MCF 10A (cell line): ENCODE data around the gene ARHGEF25. TPM values are rescaled to one million over a fixed set of nuclear protein-coding genes. Genes with fewer than 3 reads are reported as not detected.

Experiments used
- BruUV-seq: library from RNA; stranded (reverse); fragments of 400-500 nt; replicated peaks from 2 replicates; lab custom pipeline; 2021; lab: Mats Ljungman, UMichigan
- CTCF ChIA-PET: fragments of 300-600 bp; sonication (Branson Sonifier 250); formaldehyde crosslinking; extraction: SDS; loops from one replicate; lab custom pipeline; 2021; ENCODE audit warnings: antibody characterized with exemption, inconsistent platforms; lab: Yijun Ruan, JAX
- POLR2A ChIA-PET: fragments of 300-600, 350-650 bp; sonication (Branson Sonifier 250); formaldehyde crosslinking; extraction: SDS; loops from one replicate; lab custom pipeline; 2020; ENCODE audit warnings: antibody characterized with exemption, inconsistent platforms; lab: Yijun Ruan, JAX
- DNase-seq: peaks from one replicate; pipeline ENCODE4 v3.0.0-alpha.2; 2018; ENCODE audit not compliant: unreplicated experiment
- H3K27ac Mint-ChIP-seq: one replicate; pipeline ENCODE4 v1.8.0; 2022; ENCODE audit warnings: mild to moderate bottlenecking, low read depth, mixed read lengths; ENCODE audit not compliant: unreplicated experiment
- H3K27me3 Mint-ChIP-seq: one replicate; pipeline ENCODE4 v1.8.0; 2022; ENCODE audit warnings: mixed read lengths; ENCODE audit not compliant: insufficient read depth, unreplicated experiment
- H3K36me3 Mint-ChIP-seq: one replicate; pipeline ENCODE4 v1.8.0; 2022; ENCODE audit warnings: mild to moderate bottlenecking, moderate library complexity, mixed read lengths; ENCODE audit not compliant: insufficient read depth, unreplicated experiment
- H3K4me1 Mint-ChIP-seq: one replicate; pipeline ENCODE4 v1.8.0; 2022; ENCODE audit warnings: mixed read lengths; ENCODE audit not compliant: insufficient read depth, unreplicated experiment
- H3K4me3 Mint-ChIP-seq: one replicate; pipeline ENCODE4 v1.8.0; 2022; ENCODE audit warnings: mild to moderate bottlenecking, moderate library complexity, mixed read lengths; ENCODE audit not compliant: unreplicated experiment
- H3K9me3 Mint-ChIP-seq: one replicate; pipeline ENCODE4 v1.8.0; 2022; ENCODE audit warnings: mixed read lengths; ENCODE audit not compliant: unreplicated experiment
- CTCF ChIP-seq: fragments of 200-600 bp; IDR thresholded peaks from one replicate; pipeline ENCODE4 v1.8.0; 2022; ENCODE audit warnings: antibody characterized with exemption, mild to moderate bottlenecking; ENCODE audit not compliant: unreplicated experiment
- intact Hi-C: fragments of 100-400 bp; cut with micrococcal nuclease; formaldehyde crosslinking; loops from 2 replicates; pipeline ENCODE4 v1.14.1; 2022
- total RNA-seq: library from RNA; stranded (reverse); gene quantifications from 2 replicates; pipeline ENCODE4 v1.2.3, GENCODE V29; 2022

Gene ARHGEF25
- total RNA-seq, 1 experiment from 2014 or later, result 0.37 TPM

- H3K4me1 Mint-ChIP-seq, result peaks cover 13% of the 10 kb centered on the region
- no peaks in the 10 kb centered on the region for H3K9me3 Mint-ChIP-seq
- ChIA-PET CTCF (interaction anchor here (0.7 to 1.8 kb wide), 2 partner anchors 16 to 20 kb away, joined by 3 to 9 read pairs; no protein-coding TSS in a partner anchor), POLR2A (interaction anchor here (0.9 to 1.3 kb wide), 6 partner anchors 11 to 83 kb away, joined by 3 to 6 read pairs (median 4); partner anchors contain the start of genes DCTN2, DDIT3 and PIP4K2C)
- peaks cover 30% of the 10 kb centered on the region for H3K36me3 Mint-ChIP-seq
- BruUV-seq, result no TSS peak
- no peak for DNase-seq
- H3K4me3 Mint-ChIP-seq, result no peak overlapping the region
- H3K27ac Mint-ChIP-seq, result no peak overlapping the region
- TF ChIP-seq CTCF, result no peak
- H3K27me3 Mint-ChIP-seq, result no peaks in the 10 kb centered on the region
- intact Hi-C loops, result no loop called here
Measured at GRCh38 chr12:57603324-57603723, 7.9 kb upstream of the ARHGEF25 start.

GRCh38 chr12:57603815-57604453 is 7.3 kb upstream of the ARHGEF25 start:
- DNase-seq, result peak; percentile 26
- H3K27ac Mint-ChIP-seq, result no peak overlapping the region
- no TSS peak for BruUV-seq
- TF ChIP-seq CTCF, result no peak
- peaks cover 23% of the 10 kb centered on the region for H3K36me3 Mint-ChIP-seq
- peak overlapping the region; percentile 64 for H3K4me3 Mint-ChIP-seq
- H3K9me3 Mint-ChIP-seq, result no peaks in the 10 kb centered on the region
- H3K4me1 Mint-ChIP-seq, result peaks cover 13% of the 10 kb centered on the region
- intact Hi-C loops, result no loop called here
- no peaks in the 10 kb centered on the region for H3K27me3 Mint-ChIP-seq
- ChIA-PET CTCF (interaction anchor here (0.7 to 1.8 kb wide), 2 partner anchors 16 to 21 kb away, joined by 3 to 9 read pairs; no protein-coding TSS in a partner anchor), POLR2A (interaction anchor here (0.7 to 1.3 kb wide), 6 partner anchors 11 to 83 kb away, joined by 3 to 6 read pairs (median 4); partner anchors contain the start of genes DCTN2, DDIT3 and PIP4K2C)

- intact Hi-C loops, result no loop called here
- no peaks in the 10 kb centered on the region for H3K27me3 Mint-ChIP-seq
- TF ChIP-seq CTCF, result no peak
- peak within 1 kb of the TSS; percentile 64 for H3K4me3 Mint-ChIP-seq
- no peak for DNase-seq
- H3K9me3 Mint-ChIP-seq, result no peaks in the 10 kb centered on the region
- peaks cover 13% of the 10 kb centered on the region for H3K4me1 Mint-ChIP-seq
- H3K36me3 Mint-ChIP-seq, result peaks cover 19% of the 10 kb centered on the region
- H3K27ac Mint-ChIP-seq, result no peak within 1 kb of the TSS
- CTCF ChIA-PET, result interaction anchor here (4.5 kb wide), 1 partner anchor 21 kb away, joined by 30 read pairs; no protein-coding TSS in a partner anchor
- POLR2A ChIA-PET, result interaction anchor here (0.7 to 1.3 kb wide), 3 partner anchors 11 to 14 kb away, joined by 3 to 6 read pairs (median 5); partner anchors contain the start of gene PIP4K2C
- BruUV-seq, result no TSS peak
Measured at GRCh38 chr12:57604454-57604991, 6.7 kb upstream of the ARHGEF25 start, which contains the start of gene DTX3. Gene DTX3, plus strand, starts transcription at chr12:57604824. Its CDS starts 1,694 bp downstream, at chr12:57606518.
